GM21381 (cell line): ENCODE measurements around the gene GSTO2.

Source experiments
- ATAC-seq: cut with Tn5 transposase; IDR thresholded peaks from one replicate; pipeline ENCODE4 v1.9.1; 2021; ENCODE audit warnings: mild to moderate bottlenecking, moderate library complexity; ENCODE audit not compliant: unreplicated experiment

GSTO2 gene

GRCh38 chr10:104253606-104254410, 15.2 kb upstream of the GSTO2 start:
- ATAC-seq = no peak

DNA sequence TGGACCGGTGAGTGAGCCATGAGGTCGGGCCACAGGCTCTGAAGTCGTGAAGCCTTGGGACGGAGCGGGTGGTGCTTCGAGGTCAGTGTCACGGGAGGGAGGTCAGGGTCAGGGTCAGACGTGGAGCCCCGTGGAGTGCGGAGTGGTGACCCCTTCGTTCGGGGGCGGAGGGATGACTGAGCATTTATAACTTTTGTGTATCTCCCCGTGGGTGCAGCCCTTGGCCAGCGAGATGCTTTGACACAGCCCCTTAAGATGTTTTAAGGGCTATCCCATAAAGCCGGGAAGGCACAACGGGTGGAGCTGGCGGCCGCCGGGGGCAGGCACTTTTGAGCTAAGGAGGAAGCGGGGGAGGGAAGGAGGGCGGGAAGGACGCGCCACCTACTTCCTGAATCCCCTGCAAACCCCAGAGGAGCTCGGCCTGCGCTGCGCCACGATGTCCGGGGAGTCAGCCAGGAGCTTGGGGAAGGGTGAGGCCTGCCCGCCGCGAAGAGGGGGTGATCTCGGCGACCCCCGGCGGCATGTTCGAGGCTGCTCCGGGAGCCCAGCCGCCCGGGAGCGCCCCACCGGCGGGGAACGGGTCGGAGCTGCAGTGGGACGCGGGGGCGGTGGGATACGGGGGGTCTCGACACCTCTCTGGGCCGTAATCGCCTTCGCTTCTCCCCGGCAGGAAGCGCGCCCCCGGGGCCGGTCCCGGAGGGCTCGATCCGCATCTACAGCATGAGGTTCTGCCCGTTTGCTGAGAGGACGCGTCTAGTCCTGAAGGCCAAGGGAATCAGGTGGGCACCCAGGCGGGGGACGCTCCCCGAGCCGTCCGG, 14.3 kb upstream of the GSTO2 start, which contains the start of gene GSTO1:
TSS of gene GSTO1 (plus strand) at position 400 of the 818 bp plus-strand sequence. CDS start at position 437, 37 bp downstream.
- ATAC-seq = peak; percentile 79

DNA sequence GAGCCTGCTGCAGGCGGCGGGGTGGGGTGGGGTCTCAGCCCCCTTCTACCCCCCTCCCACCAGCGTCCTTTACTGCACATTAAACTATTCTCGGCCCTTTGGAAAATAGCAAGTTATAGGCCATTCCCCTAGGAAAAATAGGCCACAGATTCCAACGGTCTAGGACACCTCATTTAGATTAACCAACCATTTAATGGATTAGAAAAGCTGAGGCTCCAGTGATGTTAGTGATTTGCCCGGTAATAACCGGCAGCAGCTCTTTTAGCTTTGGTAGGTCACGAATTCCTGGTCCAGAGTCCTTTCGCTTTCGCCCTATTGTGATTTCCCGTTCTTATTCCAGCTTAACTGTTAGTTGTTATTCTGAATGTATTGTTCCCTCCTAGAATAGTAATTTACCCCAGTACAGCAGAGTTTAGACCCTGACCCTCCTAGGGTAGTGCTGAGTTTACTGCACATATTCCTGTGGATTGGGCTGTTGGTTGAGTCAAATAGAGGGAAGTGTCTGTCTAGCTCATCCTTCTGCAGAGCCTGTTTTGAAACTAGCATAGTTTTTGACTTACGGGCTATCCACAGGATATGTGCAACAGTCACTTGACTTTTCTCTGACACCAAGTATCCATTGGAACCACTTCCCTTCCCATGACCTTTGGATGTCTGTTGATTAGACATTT, 13.5 kb upstream of the GSTO2 start:
- ATAC-seq = no peak

DNA sequence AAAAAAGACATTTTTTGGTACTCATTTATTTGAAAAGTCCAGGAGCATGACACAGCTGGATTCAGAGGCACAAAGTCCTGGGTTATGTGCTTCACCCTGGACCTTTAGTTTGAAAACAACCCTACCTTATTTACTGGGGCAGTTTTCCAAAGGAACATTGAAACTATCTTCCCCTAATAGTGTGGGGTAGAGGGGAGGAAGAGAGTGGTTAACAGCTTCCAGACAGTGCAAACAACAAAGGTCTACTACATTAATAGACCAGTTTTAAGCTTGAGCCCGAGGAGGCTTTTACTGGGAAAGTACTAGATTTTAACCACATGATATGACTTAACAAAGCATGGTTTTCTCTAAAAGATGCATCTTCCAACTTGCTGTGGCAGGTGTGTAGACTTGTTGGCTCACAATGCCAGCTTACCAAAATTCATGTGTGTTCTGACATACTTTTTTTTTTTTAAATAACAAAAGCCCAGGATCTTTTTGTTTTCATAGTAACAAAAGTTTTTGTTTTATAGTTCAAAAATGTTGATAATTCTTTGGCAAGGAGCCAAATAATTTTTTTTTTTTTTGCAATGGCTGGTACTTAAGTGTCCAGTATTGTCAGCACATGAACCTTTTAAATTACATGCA, 12.5 kb upstream of the GSTO2 start:
- no peak for ATAC-seq

GRCh38 chr10:104257235-104257634, 11.7 kb upstream of the GSTO2 start:
- ATAC-seq = no peak

DNA sequence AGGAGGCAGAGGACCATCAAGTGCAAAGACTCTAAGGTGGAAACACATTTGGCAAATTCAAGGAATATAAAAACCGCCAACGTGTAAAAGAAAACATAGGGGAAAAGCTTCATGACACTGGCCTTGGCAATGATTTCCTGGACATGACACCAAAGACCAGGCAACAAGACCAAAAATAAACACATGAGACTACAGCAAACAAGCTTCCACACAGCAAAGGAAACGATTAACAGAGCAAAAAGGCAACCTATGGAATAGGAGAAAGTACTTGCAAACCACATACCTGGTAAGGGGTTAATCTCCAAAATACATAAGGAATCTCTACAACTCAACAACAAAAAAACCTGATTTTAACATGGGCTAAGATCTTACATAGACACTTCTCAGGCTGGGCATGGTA, 10.8 kb upstream of the GSTO2 start:
- no peak for ATAC-seq

- ATAC-seq = no peak
Observed at GRCh38 chr10:104259456-104259855, 9.5 kb upstream of the GSTO2 start.

GRCh38 chr10:104259999-104260774, 8.8 kb upstream of the GSTO2 start:
- ATAC-seq = no peak

- ATAC-seq = no peak
Observed at GRCh38 chr10:104260775-104261115, 8.2 kb upstream of the GSTO2 start.

DNA sequence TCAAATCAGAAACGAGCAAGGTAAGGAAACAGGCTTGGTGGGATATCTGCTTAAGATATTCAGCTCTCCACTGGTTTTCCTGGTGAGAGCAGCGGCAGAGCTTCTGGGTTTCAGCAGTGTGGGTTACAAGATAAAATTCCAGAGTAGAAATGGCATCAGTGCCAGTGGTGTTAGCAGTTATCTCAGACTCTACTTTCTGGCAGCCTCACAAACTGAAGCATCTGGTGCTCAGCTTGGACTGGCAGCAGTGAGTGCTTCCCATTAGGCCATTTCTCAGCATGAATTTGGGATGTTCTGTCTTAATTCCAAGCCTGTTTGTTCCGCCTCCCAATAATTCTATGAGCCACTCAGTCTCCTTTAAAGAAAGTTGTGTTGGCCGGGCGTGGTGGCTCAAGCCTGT, 6.9 kb upstream of the GSTO2 start:
- no peak for ATAC-seq

GRCh38 chr10:104264783-104265182, 4.2 kb upstream of the GSTO2 start:
- ATAC-seq = no peak

GRCh38 chr10:104267721-104268404, 1.1 kb upstream of the GSTO2 start:
- ATAC-seq = no peak

DNA sequence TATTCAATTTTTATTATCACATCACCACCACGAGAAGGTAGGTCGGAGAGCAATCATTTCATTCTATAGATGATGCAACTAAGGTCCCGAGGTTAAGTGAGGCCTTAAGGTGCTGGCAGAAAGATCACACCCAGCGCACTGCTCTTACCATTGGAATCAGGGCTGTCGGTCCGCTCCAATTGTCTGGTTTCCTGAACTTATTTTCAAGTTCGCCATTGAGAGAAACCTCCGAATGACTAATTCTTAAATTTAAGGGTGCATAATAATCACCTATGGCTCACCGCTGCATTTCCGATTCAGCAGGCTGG, 625 bp upstream of the GSTO2 start:
- no peak for ATAC-seq

DNA sequence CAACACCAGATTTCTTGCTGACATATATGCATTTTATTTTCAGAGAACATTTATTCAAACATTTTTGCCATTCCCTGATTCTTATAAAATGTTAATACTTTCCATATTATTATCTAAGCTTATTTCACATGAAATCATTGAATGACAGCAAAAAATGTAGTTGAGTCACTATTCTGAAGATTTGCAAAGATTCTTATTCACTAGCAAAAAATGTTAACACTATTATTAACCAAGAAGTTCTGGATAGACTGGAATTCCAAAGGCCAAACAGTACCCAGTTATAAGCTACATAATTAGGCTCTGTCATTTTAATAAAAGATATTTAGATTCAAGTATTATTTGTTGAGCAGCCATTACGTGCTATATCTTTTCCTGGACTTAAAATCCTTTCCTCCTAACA, 4.3 kb downstream of the GSTO2 start:
- ATAC-seq = no peak

GRCh38 chr10:104273899-104274575, 5.1 kb downstream of the GSTO2 start:
- no peak for ATAC-seq

DNA sequence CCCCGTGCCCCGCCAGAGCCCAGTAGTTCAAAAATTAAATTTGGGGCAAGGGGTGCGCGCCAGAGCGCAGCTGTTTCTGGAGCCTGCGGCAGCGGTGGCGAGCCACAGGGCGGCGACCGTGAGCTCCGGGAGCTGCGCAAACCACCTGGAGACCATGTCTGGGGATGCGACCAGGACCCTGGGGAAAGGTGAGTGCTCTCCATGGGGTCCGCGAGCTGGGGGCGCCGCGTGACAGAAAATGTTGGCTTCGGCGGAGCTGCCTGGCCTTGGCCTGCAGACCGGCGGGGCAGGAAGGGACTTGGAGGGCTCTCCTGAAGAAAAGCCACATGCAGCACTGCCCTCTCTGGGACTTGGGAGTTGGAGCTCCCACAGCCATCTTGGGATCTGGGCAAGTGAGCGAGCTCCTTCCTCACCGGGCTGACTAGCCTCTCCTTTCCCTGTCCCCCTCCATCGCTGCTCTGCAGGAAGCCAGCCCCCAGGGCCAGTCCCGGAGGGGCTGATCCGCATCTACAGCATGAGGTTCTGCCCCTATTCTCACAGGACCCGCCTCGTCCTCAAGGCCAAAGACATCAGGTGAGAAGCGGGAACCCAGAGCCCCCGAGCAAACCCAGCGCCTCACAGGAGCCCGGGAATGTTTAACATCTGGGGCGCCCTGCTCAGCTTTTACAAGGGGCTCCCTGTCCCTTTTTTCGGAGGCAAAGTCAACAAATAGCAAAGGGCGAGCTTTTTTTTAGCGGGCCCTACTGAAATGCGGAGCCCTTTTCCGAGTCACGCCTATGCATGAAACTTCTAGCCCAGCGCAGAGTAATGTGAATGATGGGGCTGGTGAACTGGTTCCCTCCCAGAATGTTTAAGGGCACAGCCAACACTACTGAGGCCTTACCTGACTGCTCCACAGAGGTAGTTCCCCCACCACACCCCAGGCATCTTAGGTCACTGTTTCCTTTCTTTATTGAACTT, 6.1 kb downstream of the GSTO2 start:
- ATAC-seq = peak; percentile 82

- no peak for ATAC-seq
Observed at GRCh38 chr10:104276192-104276591, 7.2 kb downstream of the GSTO2 start.

GRCh38 chr10:104277785-104278184, 8.8 kb downstream of the GSTO2 start:
- ATAC-seq = no peak
